H9 (cell line): ENCODE data around the gene MFSD6. TPM values are rescaled to one million over a fixed set of nuclear protein-coding genes. Genes with fewer than 3 reads are reported as not detected.
"Not testable (repeated sequence)": the region's sequence is repeated elsewhere in the genome, so short reads cannot be mapped to it uniquely, and the experiment has no call there.

ENCODE experiments used
- DNase-seq: peaks from one replicate; pipeline ENCODE4 v3.0.0-alpha.2; 2017
- H2AFZ ChIP-seq: one replicate; pipeline ENCODE4 v1.6.1; 2013; ENCODE audit warnings: mild to moderate bottlenecking, low read length, control low read depth, moderate library complexity
- H2AK5ac ChIP-seq: 2 replicates; pipeline ENCODE4 v1.6.1; 2013; ENCODE audit warnings: low read length, control low read depth, mixed read lengths; ENCODE audit not compliant: insufficient read length
- H2BK120ac ChIP-seq: one replicate; pipeline ENCODE4 v1.6.1; 2013; ENCODE audit warnings: low read depth, mild to moderate bottlenecking, low read length, control low read depth, inconsistent platforms; ENCODE audit not compliant: poor library complexity, severe bottlenecking
- H2BK12ac ChIP-seq: 2 replicates; pipeline ENCODE4 v1.6.1; 2013; ENCODE audit warnings: low read length, control low read depth, mixed read lengths, low read depth; ENCODE audit not compliant: insufficient read length
- H2BK15ac ChIP-seq: 2 replicates; pipeline ENCODE4 v1.6.1; 2013; ENCODE audit warnings: low read depth, low read length, control low read depth
- H2BK20ac ChIP-seq: one replicate; pipeline ENCODE4 v1.6.1; 2013; ENCODE audit warnings: low read depth, mild to moderate bottlenecking, low read length, control low read depth, inconsistent platforms; ENCODE audit not compliant: poor library complexity, severe bottlenecking
- H2BK5ac ChIP-seq: 2 replicates; pipeline ENCODE4 v1.6.1; 2013; ENCODE audit warnings: low read length, control low read depth, mixed read lengths; ENCODE audit not compliant: insufficient read length
- H3K14ac ChIP-seq: 2 replicates; pipeline ENCODE4 v1.6.1; 2013; ENCODE audit warnings: low read length, control low read depth; ENCODE audit not compliant: insufficient read depth
- H3K18ac ChIP-seq: 2 replicates; pipeline ENCODE4 v1.6.1; 2013; ENCODE audit warnings: low read depth, mild to moderate bottlenecking, mixed read lengths, low read length, control low read depth; ENCODE audit not compliant: insufficient read length
- H3K23ac ChIP-seq: 2 replicates; pipeline ENCODE4 v1.6.1; 2013; ENCODE audit warnings: low read length, control low read depth, mixed read lengths, low read depth; ENCODE audit not compliant: insufficient read length
- H3K23me2 ChIP-seq: 2 replicates; pipeline ENCODE4 v1.6.1; 2013; ENCODE audit warnings: low read depth, mild to moderate bottlenecking, mixed read lengths, low read length, control low read depth; ENCODE audit not compliant: insufficient read length, poor library complexity, severe bottlenecking
- H3K27ac ChIP-seq: 2 replicates; pipeline ENCODE4 v1.5.1; 2013; ENCODE audit warnings: low read length, control low read depth, mixed read lengths, low read depth; ENCODE audit not compliant: insufficient read length
- H3K27me3 ChIP-seq: 2 replicates; pipeline ENCODE4 v1.6.1; 2013; ENCODE audit warnings: low read length, control low read depth, inconsistent platforms; ENCODE audit not compliant: insufficient read depth
- H3K4ac ChIP-seq: 2 replicates; pipeline ENCODE4 v1.6.1; 2013; ENCODE audit warnings: low read depth, mild to moderate bottlenecking, control low read depth, inconsistent platforms, low read length, moderate library complexity
- H3K4me1 ChIP-seq: 2 replicates; pipeline ENCODE4 v1.6.1; 2013; ENCODE audit warnings: low read length, control low read depth, inconsistent platforms; ENCODE audit not compliant: insufficient read depth
- H3K4me2 ChIP-seq: 2 replicates; pipeline ENCODE4 v1.6.1; 2013; ENCODE audit warnings: low read length, control low read depth, mixed read lengths; ENCODE audit not compliant: insufficient read length, insufficient read depth
- H3K56ac ChIP-seq: 2 replicates; pipeline ENCODE4 v1.6.1; 2013; ENCODE audit warnings: low read depth, mild to moderate bottlenecking, mixed read lengths, low read length, control low read depth; ENCODE audit not compliant: insufficient read length
- H3K79me1 ChIP-seq: 2 replicates; pipeline ENCODE4 v1.6.1; 2013; ENCODE audit warnings: low read depth, mild to moderate bottlenecking, moderate library complexity, low read length, control low read depth, inconsistent platforms; ENCODE audit not compliant: insufficient read depth, poor library complexity, severe bottlenecking
- H3K79me2 ChIP-seq: 2 replicates; pipeline ENCODE4 v1.6.1; 2013; ENCODE audit warnings: low read length, control low read depth, inconsistent platforms; ENCODE audit not compliant: insufficient read depth
- H3K9ac ChIP-seq: 2 replicates; pipeline ENCODE4 v1.6.1; 2013; ENCODE audit warnings: low read length, control low read depth, mixed read lengths; ENCODE audit not compliant: insufficient read length; ENCODE audit errors: extremely low read depth
- H3K9me3 ChIP-seq: one replicate; pipeline ENCODE4 v1.6.1; 2013; ENCODE audit warnings: low read depth, low read length, inconsistent platforms; ENCODE audit not compliant: control insufficient read depth
- H3T11ph ChIP-seq: one replicate; pipeline ENCODE4 v1.6.1; 2013; ENCODE audit warnings: mild to moderate bottlenecking, low read length, control low read depth, inconsistent platforms
- H4K20me1 ChIP-seq: one replicate; pipeline ENCODE4 v1.6.1; 2013; ENCODE audit not compliant: control insufficient read depth, insufficient read length, insufficient read depth
- H4K5ac ChIP-seq: 2 replicates; pipeline ENCODE4 v1.6.1; 2013; ENCODE audit warnings: low read depth, mild to moderate bottlenecking, mixed read lengths, low read length, control low read depth; ENCODE audit not compliant: insufficient read length
- H4K8ac ChIP-seq: replicated peaks from 2 replicates; pipeline ENCODE4 v1.6.1; 2013; ENCODE audit warnings: low read length, control low read depth, mixed read lengths, low read depth; ENCODE audit not compliant: insufficient read length
- H4K91ac ChIP-seq: 2 replicates; pipeline ENCODE4 v1.6.1; 2013; ENCODE audit warnings: low read depth, mild to moderate bottlenecking, moderate library complexity, mixed read lengths, low read length, control low read depth; ENCODE audit not compliant: insufficient read length
- H3K27ac Mint-ChIP-seq, 3 experiments: 2 replicates in 2 of 3; 3 replicates in 1 of 3; pipeline ENCODE4 v1.8.0; 2020 to 2021; ENCODE audit warnings: mixed read lengths in 3 of 3, mild to moderate bottlenecking in 1 of 3, moderate library complexity in 1 of 3
- H3K27me3 Mint-ChIP-seq: 2 replicates; pipeline ENCODE4 v1.8.0; 2021; ENCODE audit warnings: low read depth, mild to moderate bottlenecking, moderate library complexity, mixed read lengths
- H3K36me3 Mint-ChIP-seq, 3 experiments: 2 replicates in 2 of 3; 3 replicates in 1 of 3; pipeline ENCODE4 v1.8.0; 2020 to 2021; ENCODE audit warnings: low read depth in 3 of 3, mixed read lengths in 3 of 3; ENCODE audit not compliant: insufficient read depth in 1 of 3
- H3K4me1 Mint-ChIP-seq, 2 experiments: 2 replicates each; pipeline ENCODE4 v1.8.0; 2020; ENCODE audit warnings: mixed read lengths in 2 of 2
- H3K4me3 Mint-ChIP-seq, 2 experiments: 2 replicates in 1 of 2; 3 replicates in 1 of 2; pipeline ENCODE4 v1.8.0; 2020 to 2021; ENCODE audit warnings: mild to moderate bottlenecking in 2 of 2, mixed read lengths in 2 of 2, moderate library complexity in 1 of 2
- H3K9me3 Mint-ChIP-seq, 2 experiments: 2 replicates in 1 of 2; 3 replicates in 1 of 2; pipeline ENCODE4 v1.8.0; 2020; ENCODE audit warnings: mild to moderate bottlenecking in 2 of 2, mixed read lengths in 2 of 2, moderate library complexity in 1 of 2
- WGBS: extraction: QIAGEN DNeasy Blood & Tissue Kit; methylation state at CpG from one replicate; pipeline ENCODE4 v1.1.7; 2013; ENCODE audit warnings: missing lambda C conversion rate, low lambda C conversion rate, mixed read lengths; ENCODE audit not compliant: insufficient read length; ENCODE audit errors: extremely low coverage; 5-methylcytosine and 5-hydroxymethylcytosine counted together
- total RNA-seq: library from RNA; stranded (reverse); gene quantifications from 2 replicates; pipeline ENCODE4 v1.2.1, GENCODE V29; 2021
- TF ChIP-seq, protein P1 (sequence below): fragments of 200-600 bp; sonication (generic); conservative IDR thresholded peaks from 3 replicates; pipeline ENCODE4 v1.8.0; 2021; ENCODE audit warnings: antibody characterized with exemption, mild to moderate bottlenecking

Gene MFSD6
- total RNA-seq, 1 experiment from 2014 or later = 4.0 TPM

DNA sequence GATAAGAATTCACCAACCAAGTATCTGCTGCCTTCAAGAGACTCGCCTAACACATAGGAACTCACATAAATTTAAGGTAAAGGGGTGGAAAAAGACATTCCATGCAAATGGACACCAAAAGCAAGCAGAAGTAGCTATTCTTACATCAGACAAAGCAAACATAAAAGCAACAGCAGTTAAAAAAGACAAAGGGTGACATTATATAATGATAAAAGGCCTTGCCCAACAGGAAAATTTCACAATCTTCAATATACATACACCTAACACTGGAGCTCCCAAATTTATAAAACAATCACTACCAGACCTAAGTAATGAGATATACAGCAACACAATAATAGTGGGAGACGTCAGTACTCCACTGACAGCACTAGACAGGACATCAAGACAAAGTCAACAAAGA is 84.9 kb downstream of the MFSD6 start:
- H3K79me1 ChIP-seq = no peaks in the 10 kb centered on the region
- H4K5ac ChIP-seq = no peak overlapping the region
- peaks cover 16 to 19% of the 10 kb centered on the region in 2 experiments for H3K4me1 Mint-ChIP-seq
- peaks cover 0 to 9% (median 0%) of the 10 kb centered on the region in 3 experiments; a peak in 3 of 7 replicates for H3K36me3 Mint-ChIP-seq
- no peak overlapping the region for H3K14ac ChIP-seq
- H2AK5ac ChIP-seq = no peak overlapping the region
- no peak overlapping the region for H2AFZ ChIP-seq
- no peak overlapping the region for H2BK5ac ChIP-seq
- no peak overlapping the region for H3K4me2 ChIP-seq
- no peaks in the 10 kb centered on the region for H3K23me2 ChIP-seq
- no peak overlapping the region for H3K23ac ChIP-seq
- no peaks in the 10 kb centered on the region for H4K20me1 ChIP-seq
- H3K9me3 Mint-ChIP-seq = peaks cover 0 to 6% of the 10 kb centered on the region in 2 experiments; a peak in 3 of 5 replicates
- H2BK20ac ChIP-seq = no peak overlapping the region
- H3K4me3 Mint-ChIP-seq = no peak overlapping the region
- no peak overlapping the region for H3K9ac ChIP-seq
- no peak overlapping the region for H4K8ac ChIP-seq
- H3K27me3 Mint-ChIP-seq = no peaks in the 10 kb centered on the region
- TF ChIP-seq, protein P1, sequence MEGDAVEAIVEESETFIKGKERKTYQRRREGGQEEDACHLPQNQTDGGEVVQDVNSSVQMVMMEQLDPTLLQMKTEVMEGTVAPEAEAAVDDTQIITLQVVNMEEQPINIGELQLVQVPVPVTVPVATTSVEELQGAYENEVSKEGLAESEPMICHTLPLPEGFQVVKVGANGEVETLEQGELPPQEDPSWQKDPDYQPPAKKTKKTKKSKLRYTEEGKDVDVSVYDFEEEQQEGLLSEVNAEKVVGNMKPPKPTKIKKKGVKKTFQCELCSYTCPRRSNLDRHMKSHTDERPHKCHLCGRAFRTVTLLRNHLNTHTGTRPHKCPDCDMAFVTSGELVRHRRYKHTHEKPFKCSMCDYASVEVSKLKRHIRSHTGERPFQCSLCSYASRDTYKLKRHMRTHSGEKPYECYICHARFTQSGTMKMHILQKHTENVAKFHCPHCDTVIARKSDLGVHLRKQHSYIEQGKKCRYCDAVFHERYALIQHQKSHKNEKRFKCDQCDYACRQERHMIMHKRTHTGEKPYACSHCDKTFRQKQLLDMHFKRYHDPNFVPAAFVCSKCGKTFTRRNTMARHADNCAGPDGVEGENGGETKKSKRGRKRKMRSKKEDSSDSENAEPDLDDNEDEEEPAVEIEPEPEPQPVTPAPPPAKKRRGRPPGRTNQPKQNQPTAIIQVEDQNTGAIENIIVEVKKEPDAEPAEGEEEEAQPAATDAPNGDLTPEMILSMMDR = no peak
- no CpG with 5 or more reads among the region's 2 CpGs for WGBS
- no peak overlapping the region for H3K56ac ChIP-seq
- H3K27ac ChIP-seq = no peak overlapping the region
- H3K79me2 ChIP-seq = no peaks in the 10 kb centered on the region
- H2BK120ac ChIP-seq = no peak overlapping the region
- no peak overlapping the region for H2BK15ac ChIP-seq
- H4K91ac ChIP-seq = no peak overlapping the region
- H2BK12ac ChIP-seq = no peak overlapping the region
- DNase-seq = no peak
- no peaks in the 10 kb centered on the region for H3K27me3 ChIP-seq
- H3K27ac Mint-ChIP-seq = peak overlapping the region in 1 of 3 experiments; percentile 78; a peak in 3 of 7 replicates
- no peak overlapping the region for H3T11ph ChIP-seq
- no peak overlapping the region for H3K4ac ChIP-seq
- no peaks in the 10 kb centered on the region for H3K9me3 ChIP-seq
- no peak overlapping the region for H3K18ac ChIP-seq
- no peaks in the 10 kb centered on the region for H3K4me1 ChIP-seq

DNA sequence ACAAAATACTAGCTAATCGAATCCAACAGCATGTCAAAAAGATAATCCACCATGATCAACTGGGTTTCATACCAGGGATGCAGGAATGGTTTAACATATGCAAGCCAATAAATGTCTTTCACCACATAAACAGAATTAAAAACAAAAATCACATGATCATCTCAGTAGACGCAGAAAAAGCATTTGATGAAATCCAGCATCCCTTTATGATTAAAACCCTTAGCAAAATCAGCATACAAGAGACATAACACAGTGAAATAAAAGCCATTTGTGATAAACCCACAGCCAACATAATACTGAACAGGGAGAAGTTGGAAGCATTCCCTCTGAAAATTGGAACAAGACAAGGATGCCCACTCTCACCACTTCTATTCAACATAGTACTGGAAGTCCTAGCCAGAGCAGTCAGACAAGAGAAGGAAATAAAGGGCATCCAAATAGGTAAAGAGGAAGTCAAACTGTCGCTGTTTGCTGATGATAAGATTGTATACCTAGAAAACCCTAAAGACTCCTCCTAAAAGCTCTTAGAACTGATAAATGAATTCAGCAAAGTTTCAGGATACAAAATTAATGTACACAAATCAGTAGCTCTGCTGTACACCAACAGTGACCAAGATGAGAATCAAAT is 86.6 kb downstream of the MFSD6 start:
- H3K4me1 ChIP-seq, H4K91ac ChIP-seq, H3K79me2 ChIP-seq, H3T11ph ChIP-seq, H3K4me3 Mint-ChIP-seq, H3K9me3 ChIP-seq, H2BK5ac ChIP-seq, H3K9ac ChIP-seq, H2BK15ac ChIP-seq, H3K23ac ChIP-seq, H2AK5ac ChIP-seq, H4K20me1 ChIP-seq, H4K5ac ChIP-seq, H3K56ac ChIP-seq, H3K36me3 Mint-ChIP-seq, H3K23me2 ChIP-seq, H2BK120ac ChIP-seq, H3K4ac ChIP-seq, H3K27me3 ChIP-seq, H3K27ac ChIP-seq, H3K79me1 ChIP-seq, H3K9me3 Mint-ChIP-seq, H4K8ac ChIP-seq, H3K27me3 Mint-ChIP-seq, H3K18ac ChIP-seq, H3K4me1 Mint-ChIP-seq, DNase-seq, H3K27ac Mint-ChIP-seq, H3K14ac ChIP-seq, H2BK12ac ChIP-seq, H3K4me2 ChIP-seq, H2BK20ac ChIP-seq, H2AFZ ChIP-seq: not testable (repeated sequence)
- WGBS = no CpG with 5 or more reads among the region's 3 CpGs
